GM12875 (cell line): ENCODE results near the gene USP40.

Experiments used
- H3K4me3 ChIP-seq: one replicate; pipeline ENCODE4 v1.5.1; 2011; ENCODE audit warnings: low read depth, low read length, control low read depth
- CTCF ChIP-seq: IDR thresholded peaks from 2 replicates; pipeline ENCODE4 v1.5.1; 2011; ENCODE audit warnings: low read depth, mild to moderate bottlenecking, control low read depth, inconsistent platforms, low read length, moderate library complexity, borderline replicate concordance; ENCODE audit not compliant: insufficient read depth

Gene USP40

GRCh38 chr2:233453916-233454315 lies 112.7 kb downstream of the USP40 start:
- no peak for TF ChIP-seq CTCF
- no peak overlapping the region for H3K4me3 ChIP-seq

GRCh38 chr2:233453111-233453915 lies 113.3 kb downstream of the USP40 start:
- H3K4me3 ChIP-seq, result no peak overlapping the region
- TF ChIP-seq CTCF, result no peak

GRCh38 chr2:233451950-233452349 lies 114.6 kb downstream of the USP40 start:
- no peak overlapping the region for H3K4me3 ChIP-seq
- TF ChIP-seq CTCF, result no peak

GRCh38 chr2:233450864-233451575 lies 115.6 kb downstream of the USP40 start:
- H3K4me3 ChIP-seq, result no peak overlapping the region
- no peak for TF ChIP-seq CTCF

- TF ChIP-seq CTCF, result no peak
- no peak overlapping the region for H3K4me3 ChIP-seq
Measured at GRCh38 chr2:233449921-233450863, 116.4 kb downstream of the USP40 start.

- TF ChIP-seq CTCF, result peak; percentile 38; the same call in 1 of the 2 replicates
- H3K4me3 ChIP-seq, result no peak overlapping the region
Measured at GRCh38 chr2:233449081-233449901, 117.3 kb downstream of the USP40 start.
